Mucosa of descending colon (tissue), 3 donors: ENCODE data around the gene ZNF678. TPM values are rescaled to one million over a fixed set of nuclear protein-coding genes. Genes with fewer than 3 reads are reported as not detected.

Experiments used
- ATAC-seq: fragments of 200-7000 bp; cut with Tn5 transposase; one replicate; pipeline ENCODE4 v1.9.1; 2020; ENCODE audit warnings: mild to moderate bottlenecking, moderate library complexity
- DNase-seq, 3 donors: peaks; one replicate each; pipeline ENCODE4 v3.0.0-alpha.2; 2020
- H3K36me3 ChIP-seq: fragments of 200-600 bp; one replicate; pipeline ENCODE4 v1.8.0; 2021; ENCODE audit warnings: low read depth, mild to moderate bottlenecking
- H3K4me1 ChIP-seq: fragments of 200-600 bp; one replicate; pipeline ENCODE4 v1.8.0; 2021; ENCODE audit warnings: low read depth, mild to moderate bottlenecking
- H3K4me3 ChIP-seq: fragments of 200-600 bp; one replicate; pipeline ENCODE4 v1.8.0; 2021; ENCODE audit warnings: mild to moderate bottlenecking
- H3K9me3 ChIP-seq: fragments of 200-600 bp; one replicate; pipeline ENCODE4 v1.8.0; 2021; ENCODE audit warnings: mild to moderate bottlenecking
- CTCF ChIP-seq: fragments of 200-600 bp; IDR thresholded peaks from one replicate; pipeline ENCODE4 v1.8.0; 2022; ENCODE audit warnings: antibody characterized with exemption, mild to moderate bottlenecking
- intact Hi-C, 2 donors: fragments of 100-400 bp; cut with DNase I in 1 of 2; cut with micrococcal nuclease in 1 of 2; formaldehyde crosslinking; loops; one replicate each; pipeline versions ENCODE4 v1.11.0 to v1.11.1; 2022; cut with DNase I, micrococcal nuclease
- total RNA-seq, 3 donors: library from RNA; stranded (reverse); fragmentation: NEBNext Ultra II Directional in 2 of 3; extraction: Animal tissue kit (Norgen Biotek cat#: 25700) in 2 of 3; gene quantifications; one replicate each; pipeline versions ENCODE4 v1.2.1 to v1.2.4, GENCODE V29; 2021 to 2023
- donor health status: DM: no; HTN: no; CAD: no; lungs with moderate emphysema.
- donor health status: DM: no; HTN: no; CAD: no.
- donor health status: DM: no; HTN: yes; CAD: no.

Gene ZNF678
- total RNA-seq, 3 donors from 2014 or later = 6.8 to 10.4 (median 8.9) TPM

- intact Hi-C loops = no loop called here
- DNase-seq (no peak), ATAC-seq (no peak)
- TF ChIP-seq CTCF = no peak
- Histone ChIP-seq H3K4me3 (no peak overlapping the region), H3K36me3 (no peaks in the 10 kb centered on the region), H3K4me1 (no peaks in the 10 kb centered on the region), H3K9me3 (peaks cover 98% of the 10 kb centered on the region)
These were observed 57.9 kb downstream of the ZNF678 start for GRCh38 chr1:227621211-227621610.

GRCh38 chr1:227622739-227623475 is 59.6 kb downstream of the ZNF678 start:
- peaks cover 100% of the 10 kb centered on the region for H3K9me3 ChIP-seq
- intact Hi-C loops = no loop called here
- DNase-seq = no peak
- H3K36me3 ChIP-seq = no peaks in the 10 kb centered on the region
- H3K4me1 ChIP-seq = no peaks in the 10 kb centered on the region
- ATAC-seq = no peak
- no peak overlapping the region for H3K4me3 ChIP-seq
- TF ChIP-seq CTCF = no peak

- Histone ChIP-seq H3K4me3 (no peak overlapping the region), H3K4me1 (no peaks in the 10 kb centered on the region), H3K36me3 (no peaks in the 10 kb centered on the region), H3K9me3 (peaks cover 98% of the 10 kb centered on the region)
- intact Hi-C loops = no loop called here
- TF ChIP-seq CTCF = no peak
- ATAC-seq = no peak
- no peak for DNase-seq
These were observed 69.0 kb downstream of the ZNF678 start for GRCh38 chr1:227632325-227632724.

GRCh38 chr1:227635596-227635995 is 72.2 kb downstream of the ZNF678 start:
- H3K36me3 ChIP-seq = no peaks in the 10 kb centered on the region
- H3K4me3 ChIP-seq = no peak overlapping the region
- no peak for TF ChIP-seq CTCF
- ATAC-seq (no peak), DNase-seq (no peak)
- peaks cover 99% of the 10 kb centered on the region for H3K9me3 ChIP-seq
- intact Hi-C loops = no loop called here
- H3K4me1 ChIP-seq = no peaks in the 10 kb centered on the region

- intact Hi-C loops = no loop called here
- H3K9me3 ChIP-seq = peaks cover 100% of the 10 kb centered on the region
- no peak for ATAC-seq
These were observed 91.1 kb downstream of the ZNF678 start for GRCh38 chr1:227654431-227654830.

More at GRCh38 chr1:227654431-227654830, 91.1 kb downstream of the ZNF678 start:
- Histone ChIP-seq H3K4me1 (no peaks in the 10 kb centered on the region), H3K36me3 (peaks cover 7% of the 10 kb centered on the region), H3K4me3 (no peak overlapping the region)
- no peak for TF ChIP-seq CTCF
- DNase-seq = no peak
